GM19099 (cell line): ENCODE measurements around the gene PTPRR.

Experiments used
- POLR2A ChIP-seq: IDR thresholded peaks from 3 replicates; pipeline ENCODE4 v1.6.1; 2011; ENCODE audit warnings: low read depth; ENCODE audit not compliant: insufficient read length; ENCODE audit errors: extremely low read depth

The PTPRR gene

DNA sequence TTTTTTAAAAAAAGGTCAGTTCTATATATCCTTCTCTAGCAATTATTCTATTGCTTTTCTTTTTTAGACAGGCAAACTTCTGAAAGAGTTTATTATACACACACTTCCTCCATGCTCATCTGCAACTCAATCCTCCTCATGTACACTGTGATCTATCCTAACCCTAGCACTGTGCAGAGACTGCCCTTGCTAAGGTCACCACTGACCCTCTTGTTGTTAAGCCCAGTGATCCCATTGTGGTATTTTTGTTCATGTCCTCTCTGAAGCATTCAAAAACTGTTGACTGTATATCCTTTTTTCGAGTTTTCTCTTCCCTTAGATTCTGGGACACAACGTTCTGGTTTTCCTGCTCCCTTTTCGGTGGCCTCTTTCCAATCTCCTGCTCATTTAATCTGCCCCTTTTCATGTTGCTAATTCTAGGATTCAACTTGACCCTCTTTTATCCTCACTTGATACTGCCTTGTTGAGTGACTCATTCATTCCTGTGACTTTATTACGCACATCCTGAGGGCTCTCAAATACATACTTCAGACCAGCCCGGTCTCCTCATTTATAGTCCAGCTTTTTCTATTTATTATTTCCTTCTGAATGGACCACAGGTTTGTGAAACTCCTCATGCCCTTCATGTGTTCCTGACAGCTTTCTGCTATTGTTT lies 229.4 kb downstream of the PTPRR start:
- TF ChIP-seq POLR2A, result no peak

DNA sequence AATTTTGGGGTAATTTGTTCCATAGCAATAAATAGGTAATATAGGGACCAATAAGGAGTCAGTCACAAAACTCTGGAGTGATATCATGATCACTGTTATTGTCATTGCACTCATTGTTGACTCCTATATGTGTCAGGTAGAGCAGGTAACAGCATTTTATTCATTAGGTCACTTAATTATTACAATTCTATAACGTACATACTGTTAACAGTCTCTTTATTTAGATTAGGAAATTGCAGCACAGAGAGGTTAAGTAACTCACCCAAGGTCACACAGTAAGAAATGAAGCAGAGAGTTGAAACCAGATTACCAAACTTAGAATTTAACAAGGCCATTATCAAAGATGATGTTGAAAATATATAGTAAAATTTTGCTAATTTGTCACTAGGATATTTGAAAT lies 233.6 kb downstream of the PTPRR start:
- no peak for TF ChIP-seq POLR2A

DNA sequence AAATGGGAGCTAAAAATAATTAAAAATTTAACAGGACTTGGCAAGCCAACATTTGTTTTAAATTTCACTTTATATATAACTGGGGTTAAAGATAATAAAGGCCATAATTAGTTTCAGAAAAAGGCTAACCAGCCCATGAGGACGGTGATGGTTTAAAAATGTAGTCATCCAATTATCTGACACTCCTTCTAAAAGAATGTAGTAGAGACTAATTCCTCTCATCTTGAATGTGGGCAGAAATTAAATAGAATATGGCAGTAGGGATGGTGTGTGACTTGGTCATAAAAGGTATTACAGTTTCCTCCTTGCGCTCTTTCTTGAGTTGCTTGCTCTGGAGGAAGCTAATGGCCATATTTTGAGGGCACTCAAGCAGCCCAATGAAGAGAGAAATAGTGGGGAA lies 234.2 kb downstream of the PTPRR start:
- TF ChIP-seq POLR2A, result no peak

DNA sequence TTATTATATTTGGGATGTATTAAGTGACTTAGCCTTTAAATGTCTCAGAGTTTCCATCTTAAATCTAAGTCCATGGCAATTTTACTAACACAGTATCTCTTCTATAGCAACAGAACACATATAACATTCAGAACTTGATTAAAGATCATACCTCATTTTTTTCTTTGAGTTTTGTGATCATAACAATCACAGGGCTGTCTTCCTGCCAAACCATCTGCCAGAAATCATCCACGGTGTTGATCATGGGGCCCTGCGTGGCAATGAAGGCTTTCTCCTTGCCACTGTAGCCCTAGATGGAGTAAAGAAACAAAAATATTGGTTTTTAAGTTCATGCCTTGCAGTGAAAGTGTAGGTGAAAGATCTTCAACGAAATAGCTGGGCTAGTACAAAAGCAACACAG lies 236.6 kb downstream of the PTPRR start:
- TF ChIP-seq POLR2A, result no peak

- no peak for TF ChIP-seq POLR2A
Observed at GRCh38 chr12:70671698-70672097, 248.8 kb downstream of the PTPRR start.

- TF ChIP-seq POLR2A, result no peak
Observed at GRCh38 chr12:70670948-70671347, 249.6 kb downstream of the PTPRR start.

DNA sequence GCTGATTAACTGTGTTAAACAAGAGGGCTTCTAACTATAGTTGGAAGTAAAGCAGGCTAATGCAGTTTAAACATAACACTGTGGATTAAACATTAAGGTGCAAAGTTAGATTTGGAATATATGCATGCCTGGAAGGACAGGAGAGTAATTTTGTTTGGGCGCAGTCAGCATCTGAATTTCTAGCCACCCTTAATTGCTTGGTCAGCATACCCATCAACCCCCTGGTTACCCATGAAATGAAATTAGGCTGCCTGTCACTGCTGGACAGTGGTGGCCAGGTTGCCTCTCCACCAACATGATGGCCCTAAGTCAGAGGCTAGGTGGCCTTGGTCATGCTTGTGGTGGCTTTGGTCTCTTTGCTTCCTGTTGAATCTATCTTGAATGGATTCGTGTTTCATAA lies 253.3 kb downstream of the PTPRR start:
- no peak for TF ChIP-seq POLR2A

DNA sequence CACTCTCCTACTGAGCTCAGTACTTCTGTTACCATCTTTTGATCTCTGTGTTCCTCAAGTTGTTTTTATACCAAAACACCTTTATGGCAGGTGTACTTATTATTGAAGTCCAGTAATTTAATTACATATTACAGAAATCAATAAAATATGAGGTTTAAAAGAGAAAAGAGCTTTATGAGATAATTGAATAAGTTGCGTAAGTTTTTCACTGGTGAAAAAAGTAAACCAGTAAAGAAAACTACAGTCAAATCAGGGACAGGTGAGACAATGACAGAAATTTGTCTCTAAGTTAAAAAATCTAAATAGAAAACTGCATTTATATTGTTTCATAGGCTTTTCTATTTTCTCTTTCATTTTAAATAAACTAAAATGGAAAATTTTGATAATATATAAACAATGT lies 254.2 kb downstream of the PTPRR start:
- no peak for TF ChIP-seq POLR2A

GRCh38 chr12:70664465-70664881 lies 256.1 kb downstream of the PTPRR start:
- TF ChIP-seq POLR2A, result no peak

DNA sequence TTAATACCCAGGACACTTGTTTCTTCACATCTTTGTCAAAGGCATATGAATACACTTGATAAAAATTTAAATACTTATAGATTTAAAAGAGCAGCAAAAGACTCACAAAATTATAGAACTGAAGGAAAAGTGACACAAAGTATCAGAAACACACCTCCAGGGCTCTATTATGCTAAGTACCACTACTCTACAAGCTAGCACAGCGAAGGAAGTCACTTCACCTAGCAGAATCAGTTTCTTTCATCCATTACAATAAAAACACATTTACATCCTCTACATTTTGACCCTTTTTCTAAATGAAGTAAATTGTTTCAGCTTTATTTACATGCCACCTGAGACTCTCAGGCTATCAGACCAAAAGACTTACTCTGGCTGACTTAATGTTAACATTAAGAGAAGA lies 256.7 kb downstream of the PTPRR start:
- no peak for TF ChIP-seq POLR2A

- no peak for TF ChIP-seq POLR2A
Observed at GRCh38 chr12:70661466-70662161, 258.9 kb downstream of the PTPRR start.

GRCh38 chr12:70660620-70661219 lies 259.8 kb downstream of the PTPRR start:
- TF ChIP-seq POLR2A, result no peak

- no peak for TF ChIP-seq POLR2A
Observed at GRCh38 chr12:70660002-70660604, 260.4 kb downstream of the PTPRR start.

- TF ChIP-seq POLR2A, result no peak
Observed at GRCh38 chr12:70659077-70659606, 261.4 kb downstream of the PTPRR start.

DNA sequence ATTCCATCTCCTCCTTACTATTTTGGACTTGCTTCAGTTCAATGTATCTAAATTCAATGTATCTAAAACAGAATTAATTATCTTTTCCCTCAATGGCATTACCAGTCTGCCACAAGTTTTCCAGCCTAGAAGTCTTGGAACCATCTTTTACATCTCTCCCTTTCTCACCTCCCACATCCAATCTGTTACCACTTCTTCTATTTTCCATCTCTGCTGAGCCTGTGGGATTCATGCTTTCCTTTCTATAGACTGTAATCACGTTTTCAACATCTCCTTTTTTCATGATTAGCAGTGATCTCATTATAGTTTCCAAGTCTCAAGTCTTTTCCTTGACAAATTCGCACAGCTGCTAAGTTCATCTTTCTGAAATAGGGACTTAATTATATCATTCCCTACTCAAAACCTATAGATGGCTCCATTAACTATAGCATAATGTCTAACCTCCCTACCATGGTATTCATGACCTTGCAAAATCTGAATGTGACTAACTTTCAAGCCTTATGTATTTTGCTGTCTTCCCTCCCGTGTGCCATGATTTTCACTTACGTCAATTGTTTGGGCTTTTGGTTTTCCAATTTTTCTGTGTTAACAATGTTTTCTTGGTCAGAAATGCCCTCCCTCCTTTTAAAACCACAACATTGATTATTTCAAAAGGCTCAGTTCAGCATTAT lies 262.8 kb downstream of the PTPRR start:
- TF ChIP-seq POLR2A, result no peak
